AML-193 (cell line): ENCODE results near the gene GOLGA1.

Source experiments
- DNase-seq, 2 experiments: peaks; one replicate each; lab custom pipeline; 2025; lab: John Stamatoyannopoulos, UW

Gene GOLGA1

GRCh38 chr9:124882231-124882630, 58.7 kb downstream of the GOLGA1 start:
- no peak for DNase-seq

GRCh38 chr9:124881138-124881743, 59.6 kb downstream of the GOLGA1 start:
- DNase-seq, result no peak

GRCh38 chr9:124880501-124880900, 60.4 kb downstream of the GOLGA1 start:
- DNase-seq, result no peak

- DNase-seq, result no peak
Observed at GRCh38 chr9:124879226-124879625, 61.7 kb downstream of the GOLGA1 start.

GRCh38 chr9:124878518-124878917, 62.4 kb downstream of the GOLGA1 start:
- DNase-seq, result no peak

- DNase-seq, result no peak
Observed at GRCh38 chr9:124878021-124878420, 62.9 kb downstream of the GOLGA1 start.

GRCh38 chr9:124877021-124877782, 63.7 kb downstream of the GOLGA1 start:
- DNase-seq, result no peak

- DNase-seq, result no peak
Observed at GRCh38 chr9:124875501-124875900, 65.4 kb downstream of the GOLGA1 start.

- no peak for DNase-seq
Observed at GRCh38 chr9:124873664-124874063, 67.2 kb downstream of the GOLGA1 start.

GRCh38 chr9:124871156-124871561, 69.7 kb downstream of the GOLGA1 start:
- DNase-seq, result no peak

- DNase-seq, result no peak
Observed at GRCh38 chr9:124870723-124871122, 70.2 kb downstream of the GOLGA1 start.

- peak in 1 of 2 experiments; percentile 11 for DNase-seq
Observed at GRCh38 chr9:124869986-124870560, 70.8 kb downstream of the GOLGA1 start.

GRCh38 chr9:124869466-124869985, 71.4 kb downstream of the GOLGA1 start:
- DNase-seq, result no peak

GRCh38 chr9:124868511-124869465, 72.1 kb downstream of the GOLGA1 start:
- peak; percentile 71 to 81 for DNase-seq

- peak in 1 of 2 experiments; percentile 20 for DNase-seq
Observed at GRCh38 chr9:124863371-124863871, 77.5 kb downstream of the GOLGA1 start.

- DNase-seq, result peak; percentile 86 to 89
Observed at GRCh38 chr9:124861342-124862229, 79.3 kb downstream of the GOLGA1 start, which contains the start of the genes ARPC5L and RPL35. Gene ARPC5L (plus strand): TSS chr9:124862130. CDS start chr9:124869291, 7,161 bp downstream. Gene RPL35 (minus strand): TSS chr9:124861957. CDS start chr9:124861912, 45 bp downstream.

- no peak for DNase-seq
Observed at GRCh38 chr9:124860582-124861341, 80.1 kb downstream of the GOLGA1 start.

- DNase-seq, result no peak
Observed at GRCh38 chr9:124859803-124860581, 80.9 kb downstream of the GOLGA1 start.
